HG02610 (cell line): ENCODE measurements around the gene ANKRD40.

Source experiments
- ATAC-seq: cut with Tn5 transposase; IDR thresholded peaks from one replicate; pipeline ENCODE4 v1.9.1; 2021; ENCODE audit warnings: mild to moderate bottlenecking, moderate library complexity; ENCODE audit not compliant: unreplicated experiment

ANKRD40 gene

DNA sequence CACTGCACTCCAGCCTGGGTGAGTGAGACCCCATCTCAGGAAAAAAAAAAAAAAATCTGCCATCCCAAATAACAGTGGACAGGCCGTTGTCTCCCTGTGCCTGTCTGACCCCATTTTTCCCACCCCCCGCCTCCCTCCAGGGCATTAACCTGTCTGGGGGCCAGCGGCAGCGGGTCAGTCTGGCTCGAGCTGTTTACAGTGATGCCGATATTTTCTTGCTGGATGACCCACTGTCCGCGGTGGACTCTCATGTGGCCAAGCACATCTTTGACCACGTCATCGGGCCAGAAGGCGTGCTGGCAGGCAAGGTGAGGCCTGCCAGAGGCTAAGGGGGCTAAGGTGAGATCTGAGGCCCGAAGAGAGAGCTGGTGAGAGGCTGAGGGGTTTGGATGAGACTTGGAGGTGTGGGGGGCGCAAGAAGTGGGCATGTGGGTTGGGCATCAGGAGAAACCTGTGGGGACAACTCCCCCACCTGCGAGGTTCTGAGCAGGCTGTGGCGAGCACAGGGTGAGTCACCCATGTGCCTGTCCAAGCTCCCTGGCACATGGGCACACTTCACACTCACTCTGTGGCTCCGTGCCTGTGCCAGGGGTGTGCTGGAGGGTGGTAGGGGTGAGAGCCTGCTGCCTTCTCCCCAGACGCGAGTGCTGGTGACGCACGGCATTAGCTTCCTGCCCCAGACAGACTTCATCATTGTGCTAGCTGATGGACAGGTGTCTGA is 34.7 kb downstream of the ANKRD40 start:
- no peak for ATAC-seq

GRCh38 chr17:50672071-50672470 is 35.6 kb downstream of the ANKRD40 start:
- ATAC-seq, result no peak

DNA sequence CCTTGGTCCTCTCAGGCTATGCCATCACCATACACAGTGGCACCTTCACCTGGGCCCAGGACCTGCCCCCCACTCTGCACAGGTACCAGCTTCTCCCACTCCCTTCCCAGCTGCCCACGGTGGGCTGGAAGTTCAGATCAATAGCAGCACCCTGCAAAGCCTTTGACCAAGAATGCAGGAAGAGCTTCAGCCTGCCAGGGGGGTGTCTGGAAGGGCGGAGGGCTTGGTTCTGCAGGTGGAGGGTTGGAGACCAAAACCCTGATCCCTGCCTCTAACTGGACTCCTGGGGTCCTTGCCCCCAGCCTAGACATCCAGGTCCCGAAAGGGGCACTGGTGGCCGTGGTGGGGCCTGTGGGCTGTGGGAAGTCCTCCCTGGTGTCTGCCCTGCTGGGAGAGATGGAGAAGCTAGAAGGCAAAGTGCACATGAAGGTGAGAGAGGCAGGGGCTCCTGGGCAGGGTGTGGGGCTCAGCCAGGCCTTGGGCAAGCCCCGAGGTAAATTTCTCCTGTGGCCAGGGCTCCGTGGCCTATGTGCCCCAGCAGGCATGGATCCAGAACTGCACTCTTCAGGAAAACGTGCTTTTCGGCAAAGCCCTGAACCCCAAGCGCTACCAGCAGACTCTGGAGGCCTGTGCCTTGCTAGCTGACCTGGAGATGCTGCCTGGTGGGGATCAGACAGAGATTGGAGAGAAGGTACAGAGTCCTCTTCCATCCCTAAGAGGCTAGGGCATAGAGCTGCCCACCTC is 38.7 kb downstream of the ANKRD40 start:
- no peak for ATAC-seq

DNA sequence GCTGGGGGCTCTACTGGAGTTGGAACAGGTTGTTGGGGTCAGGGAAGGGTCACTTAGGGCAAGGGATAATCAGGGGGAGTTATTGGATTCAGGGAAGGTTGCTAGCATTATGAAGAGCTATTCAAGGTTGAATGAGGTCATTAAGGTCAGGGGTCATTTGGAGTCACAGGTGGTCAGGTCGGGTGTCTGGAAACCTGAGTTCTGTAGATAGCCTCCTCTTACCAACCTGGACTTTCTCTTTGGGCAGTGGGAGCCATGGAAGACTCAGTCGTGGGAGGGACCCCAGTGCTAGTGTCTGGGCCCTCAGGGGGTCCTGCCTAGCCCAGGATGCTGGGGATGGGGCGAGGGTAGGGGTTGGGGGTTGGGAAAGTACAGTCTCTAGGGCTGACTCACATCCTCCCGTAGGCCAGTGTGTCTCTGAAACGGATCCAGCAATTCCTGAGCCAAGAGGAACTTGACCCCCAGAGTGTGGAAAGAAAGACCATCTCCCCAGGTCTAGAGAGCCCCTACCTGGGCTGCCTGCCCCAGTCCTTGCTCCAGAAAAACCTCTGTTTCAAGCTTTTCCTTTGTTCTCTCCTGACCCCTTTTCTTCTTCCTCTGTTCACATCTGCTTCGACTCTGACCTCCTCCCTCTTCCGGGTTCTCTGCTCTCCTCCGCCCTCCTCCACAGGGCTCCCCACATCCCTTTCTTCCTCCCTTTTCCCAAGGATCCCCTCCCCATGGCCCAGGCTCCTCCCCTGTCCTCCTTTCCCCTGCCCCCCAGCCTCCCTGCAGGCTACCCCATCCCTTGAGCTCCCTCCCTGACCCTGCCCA is 39.5 kb downstream of the ANKRD40 start:
- no peak for ATAC-seq

DNA sequence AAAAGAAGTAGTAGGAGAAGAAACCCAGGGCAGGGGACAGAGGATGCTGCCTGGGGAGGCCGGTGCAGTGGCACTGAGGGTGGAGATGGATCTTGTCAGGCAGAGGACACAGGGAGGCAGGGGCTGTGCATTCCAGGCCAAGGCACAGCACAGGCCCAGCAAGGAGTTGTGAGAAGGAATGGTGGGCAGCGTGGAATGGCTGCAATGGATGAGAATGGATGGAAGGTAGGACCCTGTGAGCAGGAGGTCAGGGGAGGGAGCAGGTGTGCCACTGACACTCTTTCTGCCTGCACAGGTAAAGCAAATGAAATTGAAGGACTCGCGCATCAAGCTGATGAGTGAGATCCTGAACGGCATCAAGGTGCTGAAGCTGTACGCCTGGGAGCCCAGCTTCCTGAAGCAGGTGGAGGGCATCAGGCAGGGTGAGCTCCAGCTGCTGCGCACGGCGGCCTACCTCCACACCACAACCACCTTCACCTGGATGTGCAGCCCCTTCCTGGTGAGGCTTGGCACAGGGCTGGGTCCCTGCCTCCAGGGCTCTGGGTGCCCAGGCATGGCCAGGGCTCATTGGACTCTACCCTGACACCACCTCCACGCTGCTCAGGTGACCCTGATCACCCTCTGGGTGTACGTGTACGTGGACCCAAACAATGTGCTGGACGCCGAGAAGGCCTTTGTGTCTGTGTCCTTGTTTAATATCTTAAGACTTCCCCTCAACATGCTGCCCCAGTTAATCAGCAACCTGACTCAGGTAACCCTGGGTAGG is 40.3 kb downstream of the ANKRD40 start:
- no peak for ATAC-seq

DNA sequence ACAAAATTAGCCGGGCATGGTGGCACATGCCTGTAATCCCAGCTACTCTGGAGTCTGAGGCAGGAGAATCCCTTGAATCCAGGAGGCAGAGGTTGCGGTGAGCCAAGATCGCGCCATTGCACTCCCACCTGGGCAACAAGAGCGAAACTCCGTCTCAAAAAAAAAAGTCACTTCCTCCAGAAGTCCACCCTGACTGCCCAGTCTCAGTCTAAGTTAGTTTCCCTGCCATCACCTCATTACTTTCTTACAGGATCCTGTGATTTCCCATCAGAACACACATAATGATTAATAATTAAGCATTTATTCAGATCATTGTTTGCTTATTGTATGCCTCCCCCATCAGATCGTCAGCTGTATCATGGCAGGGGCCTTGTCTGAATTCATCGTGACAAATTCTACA is 41.4 kb downstream of the ANKRD40 start:
- no peak for ATAC-seq

- ATAC-seq, result no peak
These were observed 41.9 kb downstream of the ANKRD40 start for GRCh38 chr17:50665838-50666237.

DNA sequence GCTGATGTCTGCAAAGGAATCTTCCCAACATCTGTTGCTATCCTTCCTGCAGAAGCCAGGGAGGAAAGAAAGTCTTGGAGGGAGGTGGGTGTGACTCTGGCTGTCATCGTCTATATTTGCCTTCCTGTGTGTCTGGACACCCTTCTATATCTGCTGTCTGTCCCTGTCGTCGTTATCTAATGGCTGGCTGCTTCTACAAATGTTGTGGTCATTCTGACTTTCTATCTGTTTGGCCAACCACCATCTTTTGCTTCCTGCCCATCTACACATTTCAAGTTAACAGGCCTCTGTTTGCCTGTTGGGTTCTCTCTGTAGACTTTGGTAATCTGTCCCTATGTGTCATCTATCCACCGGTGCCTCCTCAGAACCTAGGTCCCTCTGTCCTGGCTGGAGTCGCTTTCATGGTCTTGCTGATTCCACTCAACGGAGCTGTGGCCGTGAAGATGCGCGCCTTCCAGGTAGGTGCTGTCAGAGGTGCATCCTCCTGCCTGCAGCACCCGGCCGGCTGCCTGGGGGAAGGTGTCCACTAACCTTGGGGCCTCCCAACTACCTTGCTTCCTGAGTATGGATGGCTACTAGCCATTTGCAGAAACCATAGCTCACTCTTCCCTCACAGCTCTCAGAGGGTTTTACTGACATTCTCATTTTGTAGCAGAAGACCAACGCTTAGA is 42.8 kb downstream of the ANKRD40 start:
- ATAC-seq, result no peak

GRCh38 chr17:50663812-50664374 is 43.8 kb downstream of the ANKRD40 start:
- no peak for ATAC-seq

- ATAC-seq, result no peak
These were observed 45.0 kb downstream of the ANKRD40 start for GRCh38 chr17:50662632-50663225.

DNA sequence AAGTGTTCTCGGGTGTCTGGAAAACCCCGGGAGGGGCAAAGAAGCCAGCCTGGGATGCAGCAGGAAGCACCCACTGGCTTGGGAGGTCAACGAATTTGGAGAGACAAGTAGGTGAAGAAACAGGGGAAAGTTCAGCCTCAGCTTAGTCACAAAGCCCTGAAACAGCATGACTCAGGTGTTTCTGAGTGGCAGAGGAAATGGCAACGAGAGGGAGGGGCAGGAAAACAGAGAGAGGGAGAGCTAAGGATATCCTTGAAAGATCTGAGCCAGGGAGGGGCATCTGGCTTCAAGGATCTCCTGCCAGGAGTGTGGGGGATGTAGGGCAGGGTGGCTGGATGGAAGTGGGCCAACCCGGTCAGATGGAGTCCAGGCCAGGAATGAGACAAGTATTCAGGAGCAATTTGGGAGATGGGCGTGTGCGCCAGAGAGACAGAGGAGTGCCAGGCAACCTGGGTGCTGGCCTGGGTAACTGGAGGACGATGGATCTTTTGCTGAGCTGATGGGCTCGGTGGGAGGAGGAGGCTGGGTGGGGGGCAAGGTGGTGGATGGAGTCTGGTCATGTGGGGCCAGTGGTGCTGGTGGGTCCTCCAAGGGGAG is 45.8 kb downstream of the ANKRD40 start:
- ATAC-seq, result no peak

DNA sequence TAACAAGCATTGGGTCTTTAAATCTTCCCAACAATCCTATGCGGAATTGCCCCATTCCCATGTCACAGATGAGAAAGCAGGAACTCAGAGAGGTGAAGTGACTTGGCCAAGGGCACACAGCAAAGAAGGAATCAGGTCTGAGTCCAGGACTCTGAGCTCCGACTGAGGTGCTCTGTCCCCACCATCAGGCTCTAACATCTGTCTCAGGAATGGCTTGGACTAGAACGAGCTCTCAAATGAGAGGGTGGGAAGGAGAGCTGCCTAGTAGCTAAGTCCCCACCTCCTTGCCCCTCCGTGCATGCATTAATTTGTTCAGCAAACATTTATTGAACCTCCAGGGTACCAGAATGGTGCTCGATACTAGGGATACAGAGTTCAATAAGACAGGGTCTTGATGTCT is 46.4 kb downstream of the ANKRD40 start:
- no peak for ATAC-seq

DNA sequence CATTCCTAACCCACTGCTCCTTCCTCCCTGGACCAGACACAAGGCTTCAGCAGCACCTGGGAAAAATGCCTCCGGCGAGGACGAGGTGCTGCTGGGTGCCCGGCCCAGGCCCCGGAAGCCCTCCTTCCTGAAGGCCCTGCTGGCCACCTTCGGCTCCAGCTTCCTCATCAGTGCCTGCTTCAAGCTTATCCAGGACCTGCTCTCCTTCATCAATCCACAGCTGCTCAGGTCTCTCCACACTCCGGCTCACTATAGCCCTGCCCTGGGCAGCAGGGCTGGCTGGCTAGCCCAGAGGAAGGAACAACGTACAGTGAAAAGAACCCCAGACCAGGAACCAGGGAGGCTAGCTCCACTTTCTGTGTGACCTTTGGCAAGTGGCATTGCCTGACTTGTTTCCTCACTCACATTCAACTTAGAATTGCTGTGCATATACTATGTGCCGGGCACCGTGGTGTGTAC is 46.8 kb downstream of the ANKRD40 start:
- ATAC-seq, result no peak

- no peak for ATAC-seq
These were observed 47.5 kb downstream of the ANKRD40 start for GRCh38 chr17:50660042-50660886.

DNA sequence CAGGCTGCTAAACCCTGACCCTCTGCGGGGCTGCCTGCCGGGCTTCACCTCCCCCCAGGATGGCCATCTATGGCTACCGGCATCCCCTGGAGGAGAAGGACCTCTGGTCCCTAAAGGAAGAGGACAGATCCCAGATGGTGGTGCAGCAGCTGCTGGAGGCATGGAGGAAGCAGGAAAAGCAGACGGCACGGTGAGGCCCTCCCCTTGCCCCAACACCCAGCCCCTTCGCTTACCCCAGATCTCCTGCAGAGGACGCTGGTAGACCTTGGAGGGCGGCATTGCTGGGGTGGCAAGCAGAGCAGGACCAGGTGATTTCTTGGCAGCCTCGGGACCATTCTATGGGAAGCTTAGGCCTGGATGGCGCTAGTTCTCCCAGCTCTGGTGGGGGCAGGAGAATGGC is 48.5 kb downstream of the ANKRD40 start:
- no peak for ATAC-seq

GRCh38 chr17:50658616-50659015 is 49.1 kb downstream of the ANKRD40 start:
- no peak for ATAC-seq

GRCh38 chr17:50657627-50658026 is 50.1 kb downstream of the ANKRD40 start:
- ATAC-seq, result no peak

DNA sequence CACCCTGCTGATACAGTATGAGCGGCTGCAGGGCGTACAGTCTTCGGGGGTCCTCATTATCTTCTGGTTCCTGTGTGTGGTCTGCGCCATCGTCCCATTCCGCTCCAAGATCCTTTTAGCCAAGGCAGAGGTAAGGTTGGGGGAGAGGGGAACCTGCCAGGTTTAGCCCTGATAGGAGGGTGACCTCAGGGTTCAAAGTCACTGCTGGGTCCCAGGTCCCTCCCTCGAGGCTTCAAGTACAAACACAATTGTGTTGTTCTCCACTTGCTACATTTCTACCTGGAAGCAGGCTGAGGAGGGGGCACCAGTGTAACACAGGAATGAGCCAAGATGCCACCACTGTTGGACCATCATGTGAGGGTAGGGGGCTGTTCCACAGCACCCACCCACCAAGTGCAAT is 50.7 kb downstream of the ANKRD40 start:
- no peak for ATAC-seq
